Suprapubic skin (tissue), 4 donors: ENCODE measurements around the gene TMCO4. TPM values are rescaled to one million over a fixed set of nuclear protein-coding genes. Genes with fewer than 3 reads are reported as not detected.

Experiments used
- DNase-seq, 2 donors: peaks; one replicate each; pipeline ENCODE4 v3.0.0-alpha.2; 2019; ENCODE audit warnings: low spot score in 2 of 2
- H3K27ac ChIP-seq: fragments of 200-600 bp; sonication (generic); one replicate; pipeline ENCODE4 v1.5.1; 2019
- H3K27me3 ChIP-seq: fragments of 200-600 bp; sonication (generic); one replicate; pipeline ENCODE4 v1.5.1; 2019
- H3K36me3 ChIP-seq: fragments of 200-600 bp; sonication (generic); one replicate; pipeline ENCODE4 v1.5.1; 2019
- H3K4me1 ChIP-seq: fragments of 200-600 bp; sonication (generic); one replicate; pipeline ENCODE4 v1.5.1; 2019
- H3K4me3 ChIP-seq: fragments of 200-600 bp; sonication (generic); one replicate; pipeline ENCODE4 v1.5.1; 2019; ENCODE audit warnings: mild to moderate bottlenecking
- H3K9me3 ChIP-seq: fragments of 200-600 bp; sonication (generic); one replicate; pipeline ENCODE4 v1.5.1; 2019
- CTCF ChIP-seq, 2 donors: fragments of 200-600 bp in 1 of 2; fragments of 450-650 bp in 1 of 2; sonication (generic) in 1 of 2; IDR thresholded peaks; one replicate each; pipeline ENCODE4 v1.5.1; 2016 to 2019; ENCODE audit warnings: antibody characterized with exemption in 2 of 2, mild to moderate bottlenecking in 1 of 2, moderate library complexity in 1 of 2
- EP300 ChIP-seq: sonication (generic); formaldehyde crosslinking; IDR thresholded peaks from one replicate; pipeline ENCODE4 v1.6.1; 2017; ENCODE audit warnings: antibody characterized with exemption
- POLR2A ChIP-seq, 2 donors: fragments of 450-650 bp; IDR thresholded peaks; one replicate each; pipeline ENCODE4 v1.6.1; 2017; ENCODE audit warnings: antibody characterized with exemption in 2 of 2, mild to moderate bottlenecking in 2 of 2, moderate library complexity in 2 of 2
- POLR2AphosphoS5 ChIP-seq, 3 donors: sonication (generic); formaldehyde crosslinking; IDR thresholded peaks; one replicate each; pipeline ENCODE4 v1.6.1; 2017; ENCODE audit warnings: antibody characterized with exemption in 3 of 3
- WGBS: methylation state at CpG from one replicate; pipeline ENCODE4 v1.1.5; 2018; 5-methylcytosine and 5-hydroxymethylcytosine counted together
- total RNA-seq, 4 donors: library from RNA; depleted of rRNA; stranded (reverse); fragments of >200 nt; gene quantifications; one replicate each; pipeline ENCODE4 v1.1.0, GENCODE V29; 2016

TMCO4 gene
- total RNA-seq, 4 donors from 2014 or later = 11.6 to 23.8 (median 15.0) TPM

- TF ChIP-seq POLR2AphosphoS5 (IDR thresholded peaks at IDR 0.05) (no peak), CTCF (IDR thresholded peaks at IDR 0.05) (no peak), EP300 (no peak), POLR2A (IDR thresholded peaks at IDR 0.05) (no peak)
- DNase-seq = no peak
- H3K27me3 ChIP-seq = no peaks in the 10 kb centered on the region
- WGBS = 73% methylated on average over 4 of the region's 4 CpGs
- no peak overlapping the region for H3K4me3 ChIP-seq
- H3K9me3 ChIP-seq = no peaks in the 10 kb centered on the region
- no peak overlapping the region for H3K27ac ChIP-seq
- H3K36me3 ChIP-seq = peaks cover 39% of the 10 kb centered on the region
- no peaks in the 10 kb centered on the region for H3K4me1 ChIP-seq
Observed at GRCh38 chr1:19785660-19786059, 14.1 kb downstream of the TMCO4 start.

GRCh38 chr1:19780267-19780877 is 19.3 kb downstream of the TMCO4 start:
- peaks cover 54% of the 10 kb centered on the region for H3K36me3 ChIP-seq
- no peak overlapping the region for H3K27ac ChIP-seq
- H3K4me3 ChIP-seq = no peak overlapping the region
- no peaks in the 10 kb centered on the region for H3K27me3 ChIP-seq
- WGBS = 87% methylated on average over 7 of the region's 11 CpGs
- no peak for DNase-seq
- TF ChIP-seq CTCF (IDR thresholded peaks at IDR 0.05) (no peak), EP300 (no peak), POLR2AphosphoS5 (IDR thresholded peaks at IDR 0.05) (no peak), POLR2A (IDR thresholded peaks at IDR 0.05) (no peak)
- H3K4me1 ChIP-seq = no peaks in the 10 kb centered on the region
- H3K9me3 ChIP-seq = no peaks in the 10 kb centered on the region

- Histone ChIP-seq H3K27ac (no peak overlapping the region), H3K36me3 (peaks cover 55% of the 10 kb centered on the region), H3K4me3 (no peak overlapping the region), H3K9me3 (no peaks in the 10 kb centered on the region), H3K4me1 (no peaks in the 10 kb centered on the region), H3K27me3 (no peaks in the 10 kb centered on the region)
- TF ChIP-seq CTCF (IDR thresholded peaks at IDR 0.05) = no peak
- TF ChIP-seq POLR2A (IDR thresholded peaks at IDR 0.05) = no peak
- no peak for TF ChIP-seq EP300
- TF ChIP-seq POLR2AphosphoS5 (IDR thresholded peaks at IDR 0.05) = no peak
- DNase-seq = no peak
- 96% methylated on average over 4 of the region's 4 CpGs for WGBS
Observed at GRCh38 chr1:19776933-19777332, 22.8 kb downstream of the TMCO4 start.

- no peak overlapping the region for H3K4me3 ChIP-seq
- H3K9me3 ChIP-seq = no peaks in the 10 kb centered on the region
- no peak for DNase-seq
- peaks cover 56% of the 10 kb centered on the region for H3K36me3 ChIP-seq
- no peak for TF ChIP-seq POLR2AphosphoS5 (IDR thresholded peaks at IDR 0.05)
- no peak for TF ChIP-seq POLR2A (IDR thresholded peaks at IDR 0.05)
- no peak for TF ChIP-seq CTCF (IDR thresholded peaks at IDR 0.05)
- TF ChIP-seq EP300 = no peak
- WGBS = 93% methylated on average over 5 of the region's 5 CpGs
- H3K27ac ChIP-seq = no peak overlapping the region
- H3K4me1 ChIP-seq = no peaks in the 10 kb centered on the region
- H3K27me3 ChIP-seq = no peaks in the 10 kb centered on the region
Observed at GRCh38 chr1:19776287-19776686, 23.4 kb downstream of the TMCO4 start.

GRCh38 chr1:19775831-19776230 is 23.9 kb downstream of the TMCO4 start:
- Histone ChIP-seq H3K27ac (no peak overlapping the region), H3K27me3 (no peaks in the 10 kb centered on the region), H3K9me3 (no peaks in the 10 kb centered on the region), H3K36me3 (peaks cover 57% of the 10 kb centered on the region), H3K4me1 (no peaks in the 10 kb centered on the region), H3K4me3 (no peak overlapping the region)
- 97% methylated on average over 9 of the region's 9 CpGs for WGBS
- no peak for DNase-seq
- TF ChIP-seq POLR2A (IDR thresholded peaks at IDR 0.05) (no peak), EP300 (no peak), POLR2AphosphoS5 (IDR thresholded peaks at IDR 0.05) (no peak), CTCF (IDR thresholded peaks at IDR 0.05) (no peak)
